Measurements from ENCODE around the gene GADD45A. TPM values are rescaled to one million over a fixed set of nuclear protein-coding genes. Genes with fewer than 3 reads are reported as not detected.

Gene GADD45A
- total RNA-seq, 6 experiments from 2014 or later = 14.1 to 66.4 (median 43.6) TPM

DNA sequence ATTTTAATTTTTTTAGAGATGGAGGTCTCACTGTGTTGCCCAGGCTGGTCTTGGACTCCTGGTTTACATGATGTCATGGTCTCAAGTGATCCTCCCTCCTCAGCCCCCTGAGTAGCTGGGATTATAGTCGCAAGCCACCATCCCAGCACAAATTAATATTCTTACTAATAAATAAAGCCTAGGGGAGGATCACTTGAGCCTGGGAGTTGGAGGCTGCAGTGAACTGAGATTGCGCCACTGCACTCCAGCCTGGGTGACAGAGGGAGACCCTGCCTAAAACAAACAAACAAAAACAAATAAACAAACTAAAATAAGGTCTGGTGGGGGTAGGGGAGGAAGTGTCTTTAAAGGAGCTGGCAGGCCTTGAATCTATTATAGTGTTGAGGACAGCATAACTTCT is 8.7 kb upstream of the GADD45A start:
- TF ChIP-seq, protein P1, sequence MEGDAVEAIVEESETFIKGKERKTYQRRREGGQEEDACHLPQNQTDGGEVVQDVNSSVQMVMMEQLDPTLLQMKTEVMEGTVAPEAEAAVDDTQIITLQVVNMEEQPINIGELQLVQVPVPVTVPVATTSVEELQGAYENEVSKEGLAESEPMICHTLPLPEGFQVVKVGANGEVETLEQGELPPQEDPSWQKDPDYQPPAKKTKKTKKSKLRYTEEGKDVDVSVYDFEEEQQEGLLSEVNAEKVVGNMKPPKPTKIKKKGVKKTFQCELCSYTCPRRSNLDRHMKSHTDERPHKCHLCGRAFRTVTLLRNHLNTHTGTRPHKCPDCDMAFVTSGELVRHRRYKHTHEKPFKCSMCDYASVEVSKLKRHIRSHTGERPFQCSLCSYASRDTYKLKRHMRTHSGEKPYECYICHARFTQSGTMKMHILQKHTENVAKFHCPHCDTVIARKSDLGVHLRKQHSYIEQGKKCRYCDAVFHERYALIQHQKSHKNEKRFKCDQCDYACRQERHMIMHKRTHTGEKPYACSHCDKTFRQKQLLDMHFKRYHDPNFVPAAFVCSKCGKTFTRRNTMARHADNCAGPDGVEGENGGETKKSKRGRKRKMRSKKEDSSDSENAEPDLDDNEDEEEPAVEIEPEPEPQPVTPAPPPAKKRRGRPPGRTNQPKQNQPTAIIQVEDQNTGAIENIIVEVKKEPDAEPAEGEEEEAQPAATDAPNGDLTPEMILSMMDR (IDR thresholded peaks at IDR 0.05) = no peak
- no peak for TF ChIP-seq POLR2A (IDR thresholded peaks at IDR 0.05)
- DNase-seq (no peak), ATAC-seq (no peak)
- Histone ChIP-seq H3K27me3 (no peaks in the 10 kb centered on the region), H3K27ac (no peak overlapping the region), H3K4me1 (no peaks in the 10 kb centered on the region), H3K4me3 (no peak overlapping the region), H3K36me3 (no peaks in the 10 kb centered on the region), H3K9me3 (no peaks in the 10 kb centered on the region)
- intact Hi-C loops (cut with DNase I) = no loop called here
- WGBS (ENCODE audit: insufficient coverage, low coverage, low lambda C conversion rate, missing lambda C conversion rate) = 73% methylated on average over 2 of the region's 2 CpGs

- Histone ChIP-seq H3K9me3 (no peaks in the 10 kb centered on the region), H3K27me3 (no peaks in the 10 kb centered on the region), H3K27ac (no peak overlapping the region), H3K4me1 (no peaks in the 10 kb centered on the region), H3K4me3 (no peak overlapping the region), H3K36me3 (no peaks in the 10 kb centered on the region)
- intact Hi-C loops (cut with DNase I) = no loop called here
- 62% methylated on average over 2 of the region's 2 CpGs for WGBS (ENCODE audit: insufficient coverage, low coverage, low lambda C conversion rate, missing lambda C conversion rate)
- TF ChIP-seq, protein P1 (IDR thresholded peaks at IDR 0.05) = no peak
- no peak for TF ChIP-seq POLR2A (IDR thresholded peaks at IDR 0.05)
- ATAC-seq = no peak
- no peak for DNase-seq
These were observed 8.1 kb upstream of the GADD45A start for GRCh38 chr1:67676946-67677345.

- Histone ChIP-seq H3K27me3 (no peaks in the 10 kb centered on the region), H3K36me3 (no peaks in the 10 kb centered on the region), H3K27ac (no peak overlapping the region), H3K4me1 (no peaks in the 10 kb centered on the region), H3K4me3 (no peak overlapping the region), H3K9me3 (no peaks in the 10 kb centered on the region)
- DNase-seq (no peak), ATAC-seq (no peak)
- WGBS (ENCODE audit: insufficient coverage, low coverage, low lambda C conversion rate, missing lambda C conversion rate) = 100% methylated on average over 2 of the region's 2 CpGs
- intact Hi-C loops (cut with DNase I) = no loop called here
- TF ChIP-seq, protein P1 (IDR thresholded peaks at IDR 0.05) = no peak
- no peak for TF ChIP-seq POLR2A (IDR thresholded peaks at IDR 0.05)
These were observed 7.6 kb upstream of the GADD45A start for GRCh38 chr1:67677408-67677807.

DNA sequence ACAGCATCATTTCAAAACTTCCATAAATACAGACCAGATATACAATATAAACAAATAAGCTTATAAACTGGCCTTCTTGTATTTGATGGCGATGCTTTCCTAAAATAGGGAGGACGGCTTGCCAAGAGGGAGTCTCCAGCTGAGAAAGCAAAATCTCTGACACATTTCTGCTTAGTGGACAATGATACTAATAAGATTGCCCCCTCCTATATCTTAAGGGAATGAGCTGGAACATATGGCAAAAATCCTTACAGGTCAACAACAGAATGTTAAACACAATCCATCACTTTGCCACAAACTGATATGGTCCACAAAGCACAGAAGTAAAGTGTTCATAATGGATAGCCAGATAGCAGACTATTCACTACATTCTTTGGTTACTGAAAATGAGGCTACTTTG is 7.1 kb upstream of the GADD45A start:
- Histone ChIP-seq H3K27me3 (no peaks in the 10 kb centered on the region), H3K9me3 (no peaks in the 10 kb centered on the region), H3K27ac (no peak overlapping the region), H3K4me1 (no peaks in the 10 kb centered on the region), H3K4me3 (no peak overlapping the region), H3K36me3 (no peaks in the 10 kb centered on the region)
- intact Hi-C loops (cut with DNase I) = no loop called here
- DNase-seq = no peak
- ATAC-seq = no peak
- TF ChIP-seq, protein P1 (IDR thresholded peaks at IDR 0.05) = no peak
- no peak for TF ChIP-seq POLR2A (IDR thresholded peaks at IDR 0.05)
- 60% methylated on average over 2 of the region's 2 CpGs for WGBS (ENCODE audit: insufficient coverage, low coverage, low lambda C conversion rate, missing lambda C conversion rate)

DNA sequence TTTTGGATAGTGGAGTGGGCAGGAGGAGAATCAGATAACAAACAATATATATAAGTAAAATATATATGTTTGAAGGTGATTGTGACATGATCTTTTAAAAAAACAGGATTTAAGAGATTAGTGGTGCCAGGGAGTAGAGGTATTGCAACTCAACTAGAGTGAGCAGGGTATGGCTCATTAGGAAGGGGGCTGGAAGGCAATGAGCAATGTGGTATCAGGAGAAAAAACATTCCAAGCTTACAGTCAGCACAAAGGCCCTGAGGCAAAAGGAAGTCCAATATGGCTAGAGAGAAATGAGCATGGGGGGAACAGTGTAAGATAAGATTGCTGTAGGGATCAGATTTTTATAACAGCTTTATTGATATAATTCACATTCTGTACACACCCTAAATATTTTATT is 5.3 kb upstream of the GADD45A start:
- intact Hi-C loops (cut with DNase I) = no loop called here
- TF ChIP-seq, protein P1 (IDR thresholded peaks at IDR 0.05) = no peak
- TF ChIP-seq POLR2A (IDR thresholded peaks at IDR 0.05) = no peak
- H3K27ac ChIP-seq = no peak overlapping the region

More for the DNA sequence above, 5.3 kb upstream of the GADD45A start:
- ATAC-seq (no peak), DNase-seq (no peak)
- Histone ChIP-seq H3K36me3 (no peaks in the 10 kb centered on the region), H3K4me3 (no peak overlapping the region), H3K9me3 (no peaks in the 10 kb centered on the region), H3K27me3 (no peaks in the 10 kb centered on the region), H3K4me1 (peaks cover 0 to 15% (median 4%) of the 10 kb centered on the region in 4 donors)

Measured in right lobe of liver (tissue), 6 donors.